GM21447 (cell line): ENCODE data around the gene USP21.

Experiments
- ATAC-seq: cut with Tn5 transposase; IDR thresholded peaks from one replicate; pipeline ENCODE4 v1.9.1; 2021; ENCODE audit not compliant: unreplicated experiment

USP21 gene

GRCh38 chr1:161192476-161193465, 33.5 kb downstream of the USP21 start:
- peak; percentile 68 for ATAC-seq

- ATAC-seq: no peak
Measured at GRCh38 chr1:161193561-161194235, 34.4 kb downstream of the USP21 start.

- peak; percentile 46 for ATAC-seq
Measured at GRCh38 chr1:161195171-161195570, 35.9 kb downstream of the USP21 start.

- ATAC-seq: no peak
Measured at GRCh38 chr1:161196111-161196510, 36.8 kb downstream of the USP21 start.

- no peak for ATAC-seq
Measured at GRCh38 chr1:161196521-161197451, 37.5 kb downstream of the USP21 start.

- ATAC-seq: no peak
Measured at GRCh38 chr1:161197560-161198193, 38.4 kb downstream of the USP21 start.

GRCh38 chr1:161198194-161198896, 39.0 kb downstream of the USP21 start:
- ATAC-seq: no peak

- ATAC-seq: no peak
Measured at GRCh38 chr1:161198897-161199431, 39.7 kb downstream of the USP21 start, which contains the start of gene ADAMTS4. Gene ADAMTS4, minus strand, starts transcription at chr1:161199054. Its CDS starts 427 bp downstream, at chr1:161198627.

- no peak for ATAC-seq
Measured at GRCh38 chr1:161199506-161200139, 40.3 kb downstream of the USP21 start.

GRCh38 chr1:161200421-161200991, 41.2 kb downstream of the USP21 start:
- ATAC-seq: no peak

GRCh38 chr1:161200992-161201835, 41.9 kb downstream of the USP21 start:
- ATAC-seq: no peak

- peak; percentile 97 for ATAC-seq
Measured at GRCh38 chr1:161201836-161202712, 42.8 kb downstream of the USP21 start, which contains the start of gene NDUFS2. Gene NDUFS2, plus strand, starts transcription at chr1:161202367. Its CDS starts 19 bp downstream, at chr1:161202386.

- no peak for ATAC-seq
Measured at GRCh38 chr1:161206411-161207140, 47.3 kb downstream of the USP21 start.

- no peak for ATAC-seq
Measured at GRCh38 chr1:161207173-161207572, 47.9 kb downstream of the USP21 start.

GRCh38 chr1:161209790-161210409, 50.6 kb downstream of the USP21 start:
- peak; percentile 87 for ATAC-seq
